Endometrial microvascular endothelial cells (primary cell): ENCODE measurements around the gene SLC9A1. TPM values are rescaled to one million over a fixed set of nuclear protein-coding genes. Genes with fewer than 3 reads are reported as not detected.

Experiments
- in situ Hi-C: cut with HindIII; loops from 2 replicates; pipeline ENCODE4 v1.10.0; 2017; ENCODE audit warnings: low sequenced_read_pairs, low pct_unique_long_range_greater_than_20kb; ENCODE audit errors: inconsistent ontology term
- total RNA-seq: library from RNA; depleted of rRNA; stranded (reverse); fragments of >200 nt; gene quantifications from one replicate; pipeline ENCODE4 v1.2.3, GENCODE V29; 2015; ENCODE audit errors: inconsistent ontology term

Gene SLC9A1
- total RNA-seq, 1 donor from 2014 or later, result 45.5 TPM

GRCh38 chr1:27152829-27153548, 1.9 kb downstream of the SLC9A1 start:
- in situ Hi-C loops, result no loop called here

- in situ Hi-C loops, result no loop called here
These were observed 2.7 kb downstream of the SLC9A1 start for GRCh38 chr1:27152004-27152828.

- in situ Hi-C loops, result no loop called here
These were observed 4.3 kb downstream of the SLC9A1 start for GRCh38 chr1:27150641-27151040.

- in situ Hi-C loops, result no loop called here
These were observed 4.7 kb downstream of the SLC9A1 start for GRCh38 chr1:27150183-27150582.

GRCh38 chr1:27149762-27150113, 5.2 kb downstream of the SLC9A1 start:
- in situ Hi-C loops, result loop anchor here (25.0 kb wide), 1 partner anchor 88 kb away; the partner anchor contains the start of gene WDTC1

GRCh38 chr1:27149084-27149761, 5.7 kb downstream of the SLC9A1 start:
- in situ Hi-C loops, result loop anchor here (25.0 kb wide), 1 partner anchor 88 kb away; the partner anchor contains the start of gene WDTC1

- in situ Hi-C loops, result loop anchor here (25.0 kb wide), 1 partner anchor 89 kb away; the partner anchor contains the start of gene WDTC1
These were observed 6.3 kb downstream of the SLC9A1 start for GRCh38 chr1:27148591-27148990.

- in situ Hi-C loops, result loop anchor here (25.0 kb wide), 1 partner anchor 89 kb away; the partner anchor contains the start of gene WDTC1
These were observed 6.9 kb downstream of the SLC9A1 start for GRCh38 chr1:27147842-27148518.

GRCh38 chr1:27145934-27146354, 9.0 kb downstream of the SLC9A1 start:
- in situ Hi-C loops, result loop anchor here (25.0 kb wide), 1 partner anchor 91 kb away; the partner anchor contains the start of gene WDTC1

- in situ Hi-C loops, result loop anchor here (25.0 kb wide), 1 partner anchor 92 kb away; the partner anchor contains the start of gene WDTC1
These were observed 9.8 kb downstream of the SLC9A1 start for GRCh38 chr1:27144920-27145661.

- in situ Hi-C loops, result loop anchor here (25.0 kb wide), 1 partner anchor 93 kb away; the partner anchor contains the start of gene WDTC1
These were observed 10.7 kb downstream of the SLC9A1 start for GRCh38 chr1:27144049-27144748.

GRCh38 chr1:27143401-27143800, 11.5 kb downstream of the SLC9A1 start:
- in situ Hi-C loops, result loop anchor here (25.0 kb wide), 1 partner anchor 94 kb away; the partner anchor contains the start of gene WDTC1

GRCh38 chr1:27142464-27142863, 12.5 kb downstream of the SLC9A1 start:
- in situ Hi-C loops, result loop anchor here (25.0 kb wide), 1 partner anchor 95 kb away; the partner anchor contains the start of gene WDTC1

- in situ Hi-C loops, result loop anchor here (25.0 kb wide), 1 partner anchor 96 kb away; the partner anchor contains the start of gene WDTC1
These were observed 13.5 kb downstream of the SLC9A1 start for GRCh38 chr1:27141266-27142003.

- in situ Hi-C loops, result loop anchor here (25.0 kb wide), 1 partner anchor 97 kb away; the partner anchor contains the start of gene WDTC1
These were observed 14.9 kb downstream of the SLC9A1 start for GRCh38 chr1:27139980-27140379.

- in situ Hi-C loops, result loop anchor here (25.0 kb wide), 1 partner anchor 98 kb away; the partner anchor contains the start of gene WDTC1
These were observed 16.0 kb downstream of the SLC9A1 start for GRCh38 chr1:27138927-27139326.
